Activated gamma-delta T cell treated with Interleukin-2 at 50 U/mL for 16 hours (primary cell): ENCODE data around the gene EMC6.

Experiments used
- DNase-seq: peaks from one replicate; pipeline ENCODE4 v3.0.0-alpha.2; 2020

EMC6 gene

DNA sequence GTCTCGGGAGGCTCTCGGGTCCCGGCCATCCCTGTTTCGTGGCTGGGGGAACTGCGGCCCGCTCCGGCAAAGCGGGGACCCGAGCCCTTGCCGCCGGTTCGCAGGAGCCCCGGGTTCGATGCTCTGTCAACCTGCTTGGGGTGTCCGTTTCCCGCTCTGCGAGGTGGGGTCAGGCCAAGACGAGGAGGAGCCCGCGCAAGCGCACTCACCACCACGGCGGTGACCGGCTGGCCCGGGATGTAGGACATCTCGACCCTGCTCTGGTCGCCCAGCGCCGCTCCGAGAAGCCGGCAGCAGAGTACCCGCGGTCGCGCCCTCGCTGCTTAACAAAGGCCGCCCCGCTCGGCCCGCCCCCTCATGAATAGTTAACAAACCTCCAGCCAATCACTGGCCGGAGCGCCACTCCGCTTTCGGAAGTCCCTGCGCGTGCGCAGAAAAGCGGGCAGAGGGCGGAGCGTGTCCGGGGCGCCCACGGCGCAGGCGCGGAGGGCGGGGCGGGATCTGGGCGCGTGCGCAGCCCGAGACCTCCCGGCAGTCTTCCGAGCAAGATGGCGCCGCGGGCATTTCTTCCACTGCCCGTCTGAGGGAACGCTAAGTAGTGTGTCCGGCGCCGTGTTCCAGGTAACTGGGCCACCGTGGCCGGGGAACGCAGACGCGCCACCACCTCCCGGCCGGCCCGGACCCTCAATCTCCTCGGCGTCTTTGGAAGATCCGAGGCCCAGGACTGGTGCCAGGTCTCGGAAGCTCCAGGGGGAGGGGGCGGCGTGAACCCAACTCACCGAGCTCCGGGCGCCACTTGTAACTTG, at the start of gene EMC6, which contains the start of gene TAX1BP3:
EMC6 (plus strand) TSS at position 534 of the 806 bp plus-strand sequence. CDS start 335 bp downstream, outside the sequence.
TAX1BP3 (minus strand) TSS at position 300 of the 806 bp plus-strand sequence; CDS start at position 248, 52 bp downstream.
- DNase-seq = peak; percentile 99

DNA sequence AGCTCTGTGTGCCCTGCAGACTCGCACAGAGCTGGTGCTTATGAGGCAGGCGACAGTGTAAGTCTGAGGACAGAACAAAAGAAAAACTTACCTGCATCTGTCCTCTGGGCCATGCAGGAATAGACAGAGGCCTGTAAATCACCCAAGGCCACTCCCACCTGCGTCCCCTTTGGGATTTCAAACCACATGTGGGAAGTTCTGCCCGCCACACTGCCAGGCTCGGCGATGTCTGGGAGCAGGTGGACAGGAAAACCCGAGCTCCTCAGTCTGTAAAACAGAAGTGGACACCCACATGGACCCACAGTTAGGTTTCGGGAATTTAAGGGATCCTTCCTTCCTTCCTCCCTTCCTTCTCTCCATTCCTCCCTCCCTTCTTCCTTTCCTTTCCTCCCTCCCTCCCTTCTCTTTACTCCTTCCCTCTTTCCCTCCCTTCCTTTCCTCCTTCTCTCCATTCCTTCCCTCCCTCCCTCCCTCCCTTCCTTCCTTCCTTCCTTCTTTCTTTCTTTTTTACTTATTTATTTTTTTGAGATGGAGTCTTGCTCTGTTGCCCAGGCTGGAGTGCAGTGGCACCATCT, 47.4 kb upstream of the EMC6 start:
- DNase-seq = no peak

DNA sequence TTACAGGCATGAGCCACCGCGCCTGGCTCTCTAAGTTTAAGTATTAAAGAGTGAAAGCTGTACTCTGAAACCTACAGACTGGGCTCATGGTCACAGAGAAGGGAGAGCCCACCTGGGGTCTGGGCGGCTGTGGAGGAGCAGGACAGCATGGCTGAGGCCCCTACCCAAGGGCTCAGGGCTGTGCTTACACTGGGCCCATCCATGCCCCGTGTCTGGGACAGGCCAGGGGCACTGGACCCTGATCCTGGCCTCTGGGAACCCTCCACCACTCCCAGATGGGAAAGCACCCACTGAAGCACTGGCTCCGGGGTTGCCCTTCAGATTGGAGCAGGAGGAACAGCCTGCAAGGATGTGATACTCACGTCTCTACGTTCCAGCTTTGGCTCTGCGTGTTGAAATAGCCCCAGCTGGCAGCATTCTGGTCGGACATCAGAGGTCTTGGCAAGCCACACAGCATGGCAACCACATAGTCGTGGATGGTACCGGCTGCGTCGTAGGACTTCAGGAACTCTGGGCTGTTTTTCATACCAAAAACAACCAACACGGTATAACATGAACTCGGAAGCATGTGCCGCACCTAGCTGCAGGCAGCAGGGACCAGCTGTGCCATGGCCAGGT, 45.5 kb upstream of the EMC6 start:
- DNase-seq = no peak

DNA sequence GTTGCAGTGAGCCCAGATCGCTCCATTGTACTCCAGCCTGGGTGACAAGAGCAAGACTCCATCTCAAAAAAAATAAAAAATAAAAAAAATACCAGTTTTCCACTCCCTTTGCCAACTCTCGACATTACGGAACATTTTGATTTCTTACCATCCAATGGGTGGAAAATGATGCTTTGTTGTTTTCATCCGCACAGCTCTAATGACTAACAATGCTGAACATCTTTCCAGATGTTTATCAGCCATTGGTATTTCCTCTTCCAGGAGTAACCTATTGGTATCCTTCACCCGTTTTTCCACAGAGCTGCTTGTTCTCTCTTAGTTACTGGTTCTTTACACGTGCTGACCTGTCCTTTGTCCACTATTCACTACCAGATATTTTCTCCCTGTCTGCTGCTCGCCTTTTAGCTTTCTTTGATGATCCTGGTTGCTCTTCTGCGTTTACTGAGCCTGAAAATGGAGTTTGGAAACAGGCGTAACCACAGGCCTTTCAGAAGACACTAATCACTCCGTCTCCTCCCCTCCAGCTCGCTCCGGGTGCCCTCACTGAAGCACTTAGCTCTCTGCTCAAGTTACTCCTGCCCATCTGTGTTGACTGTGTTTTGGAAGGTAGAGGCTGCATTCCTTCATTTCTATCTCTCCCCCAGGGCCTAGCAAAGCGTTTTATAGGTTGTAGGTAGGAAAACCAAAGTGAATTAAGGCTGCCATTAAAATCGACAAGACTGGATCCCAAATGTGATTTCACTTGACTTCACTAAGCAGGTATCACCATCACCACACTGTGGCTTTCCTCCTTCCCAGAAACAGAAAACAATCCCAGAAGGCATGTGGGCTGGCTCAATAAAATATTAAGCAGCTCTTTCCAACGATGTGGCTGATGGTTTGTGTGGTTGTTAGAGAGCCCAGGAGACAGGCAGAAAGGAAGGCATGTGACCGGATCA, 41.5 kb upstream of the EMC6 start:
- no peak for DNase-seq

DNA sequence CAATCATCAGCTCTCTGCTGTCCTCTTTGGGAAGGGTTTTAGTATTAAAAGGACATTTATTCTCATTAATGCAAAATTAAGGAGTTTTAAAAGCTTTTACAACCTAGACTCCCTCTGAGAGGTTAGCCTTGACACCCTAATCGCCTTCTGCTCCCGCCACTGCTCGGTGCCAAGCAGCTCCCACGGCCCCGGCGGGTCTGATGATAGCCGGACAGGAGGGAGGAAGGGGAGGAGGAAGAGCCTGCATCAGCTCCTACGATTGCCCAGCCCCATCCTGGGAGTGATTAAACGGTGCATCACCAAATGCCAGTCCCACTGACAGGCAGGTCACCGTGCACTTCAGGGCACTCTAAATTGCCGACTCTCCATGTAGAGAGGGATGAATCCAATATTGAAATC, 40.8 kb upstream of the EMC6 start:
- DNase-seq = no peak

DNA sequence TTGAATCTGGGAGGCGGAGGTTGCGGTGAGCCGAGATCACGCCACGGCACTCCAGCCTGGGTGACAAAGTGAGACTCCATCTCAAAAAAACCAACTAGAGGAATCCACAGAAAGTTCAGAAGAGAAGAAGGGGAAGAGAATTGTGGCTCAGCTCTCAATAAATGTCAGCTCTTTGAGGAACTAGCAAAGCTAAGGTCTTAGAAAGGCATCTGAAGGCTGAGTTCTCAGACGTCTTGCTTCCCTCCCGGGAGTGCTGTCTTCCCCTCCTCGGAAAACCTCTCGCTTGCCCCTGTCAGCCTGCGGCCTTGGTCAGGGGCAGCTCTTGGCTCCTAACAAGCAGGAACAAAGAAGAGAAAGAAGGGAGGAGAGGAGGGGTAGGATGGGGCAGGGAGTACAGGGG, 37.8 kb upstream of the EMC6 start:
- no peak for DNase-seq

DNA sequence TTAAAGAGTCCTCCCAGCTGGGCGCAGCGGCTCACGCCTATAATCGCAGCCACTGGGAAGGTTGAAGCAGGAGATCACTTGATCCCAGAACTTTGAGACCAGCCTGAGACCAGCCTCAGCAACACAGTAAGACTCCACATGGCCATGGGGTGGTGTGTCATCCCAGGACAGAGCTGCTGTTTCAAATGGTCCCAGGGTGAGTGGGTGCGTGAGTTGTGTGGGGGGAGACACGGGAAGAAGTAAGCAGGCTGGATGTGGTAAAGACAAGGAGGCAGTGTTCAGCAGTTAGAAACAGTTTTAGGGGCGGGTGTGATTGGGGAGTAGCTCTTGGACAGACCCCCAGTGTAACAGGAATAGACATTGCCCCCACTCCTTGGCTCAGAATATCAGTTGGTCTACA, 36.3 kb upstream of the EMC6 start:
- no peak for DNase-seq

DNA sequence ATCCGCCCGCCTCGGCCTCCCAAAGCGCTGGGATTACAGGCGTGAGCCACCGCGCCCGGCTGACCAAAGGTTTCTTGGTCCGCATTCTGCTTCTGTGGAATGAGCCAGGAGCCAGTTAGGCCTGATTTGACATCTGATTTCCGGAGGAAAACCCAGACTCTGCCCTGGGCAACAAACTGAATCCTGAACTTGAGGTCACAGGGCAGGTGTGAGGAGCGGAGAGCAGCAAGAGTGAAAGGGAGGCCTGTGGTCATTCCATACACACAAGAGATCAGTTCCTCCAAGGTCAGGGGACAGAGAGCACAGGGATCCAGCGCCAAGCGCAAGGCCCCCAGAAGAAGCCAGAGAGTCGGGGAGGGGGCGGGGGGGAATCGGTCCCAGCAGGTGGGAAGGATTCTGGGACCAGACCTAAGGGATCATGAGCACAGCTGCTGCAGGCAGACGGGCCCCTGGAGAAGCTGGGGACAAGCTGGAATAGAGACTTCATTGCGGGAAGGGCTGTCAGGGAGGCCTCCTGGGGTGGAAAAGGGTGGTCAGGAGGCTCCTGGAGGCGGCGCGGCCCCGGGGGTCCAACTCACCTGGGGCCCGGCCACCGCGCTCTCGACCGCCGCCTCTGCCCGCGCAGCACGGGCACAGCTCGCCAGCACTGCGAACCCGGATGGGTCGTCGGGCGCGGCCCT, 33.0 kb upstream of the EMC6 start:
- DNase-seq = peak; percentile 10

DNA sequence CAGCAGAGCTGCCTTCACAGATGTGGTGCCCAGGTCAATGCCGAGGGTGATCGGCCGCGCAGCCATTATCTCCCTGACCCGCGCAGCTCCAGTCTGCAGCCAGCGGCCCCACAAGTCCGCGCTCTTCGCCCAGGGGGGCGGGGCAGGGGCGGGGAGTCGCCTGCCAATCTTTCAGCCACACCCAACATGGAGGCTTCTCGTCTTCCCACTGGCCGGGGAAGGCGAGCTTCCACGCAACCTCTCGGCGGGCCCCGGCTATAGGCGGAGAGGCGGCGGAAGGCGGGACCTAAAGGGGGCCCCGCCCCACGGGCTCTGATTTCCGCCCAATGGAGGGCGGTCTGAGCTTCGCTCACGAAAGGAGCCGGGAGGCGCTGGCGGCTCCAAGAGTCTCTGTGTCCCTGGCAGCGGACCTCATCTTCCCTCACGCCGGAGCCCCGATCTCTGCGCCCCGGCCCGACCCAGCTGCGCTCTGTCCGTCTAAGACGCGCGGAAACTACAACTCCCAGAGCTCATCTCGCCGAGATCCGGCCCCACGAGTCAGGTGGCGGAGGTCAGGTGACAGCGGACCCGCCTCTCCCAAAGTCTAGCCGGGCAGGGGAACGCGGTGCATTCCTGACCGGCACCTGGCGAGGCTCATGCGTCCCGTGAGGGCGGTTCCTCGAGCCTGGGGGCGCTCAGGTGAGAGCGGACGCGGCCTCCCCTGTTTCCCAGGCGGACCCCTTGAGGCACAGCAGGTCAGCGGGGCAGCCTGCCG, 32.3 kb upstream of the EMC6 start, which contains the start of the genes CTNS and SHPK:
CTNS (plus strand) TSS at position 607 of the 754 bp plus-strand sequence. CDS start 3,447 bp downstream, outside the sequence.
SHPK (minus strand) TSS at position 97 of the 754 bp plus-strand sequence; CDS start at position 66, 31 bp downstream.
- DNase-seq = peak; percentile 95

DNA sequence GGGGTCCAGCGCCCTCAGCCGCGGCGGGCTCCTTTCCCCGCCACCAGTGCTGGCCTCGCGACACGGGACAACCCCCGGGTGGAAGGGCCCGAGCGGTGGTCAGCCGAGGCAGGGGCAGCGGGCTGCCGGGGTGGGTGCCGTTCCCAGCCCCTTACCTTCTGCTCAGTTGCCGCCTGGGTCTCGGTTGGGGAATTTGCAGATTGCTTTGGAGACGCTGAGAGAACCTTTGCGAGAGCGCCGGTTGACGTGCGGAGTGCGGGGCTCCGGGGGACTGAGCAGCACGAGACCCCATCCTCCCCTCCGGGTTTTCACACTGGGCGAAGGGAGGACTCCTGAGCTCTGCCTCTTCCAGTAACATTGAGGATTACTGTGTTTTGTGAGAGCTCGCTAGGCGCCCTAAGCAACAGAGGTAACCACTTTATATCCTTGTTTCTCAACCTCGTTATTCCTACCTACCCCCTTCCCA, 31.7 kb upstream of the EMC6 start:
- no peak for DNase-seq

DNA sequence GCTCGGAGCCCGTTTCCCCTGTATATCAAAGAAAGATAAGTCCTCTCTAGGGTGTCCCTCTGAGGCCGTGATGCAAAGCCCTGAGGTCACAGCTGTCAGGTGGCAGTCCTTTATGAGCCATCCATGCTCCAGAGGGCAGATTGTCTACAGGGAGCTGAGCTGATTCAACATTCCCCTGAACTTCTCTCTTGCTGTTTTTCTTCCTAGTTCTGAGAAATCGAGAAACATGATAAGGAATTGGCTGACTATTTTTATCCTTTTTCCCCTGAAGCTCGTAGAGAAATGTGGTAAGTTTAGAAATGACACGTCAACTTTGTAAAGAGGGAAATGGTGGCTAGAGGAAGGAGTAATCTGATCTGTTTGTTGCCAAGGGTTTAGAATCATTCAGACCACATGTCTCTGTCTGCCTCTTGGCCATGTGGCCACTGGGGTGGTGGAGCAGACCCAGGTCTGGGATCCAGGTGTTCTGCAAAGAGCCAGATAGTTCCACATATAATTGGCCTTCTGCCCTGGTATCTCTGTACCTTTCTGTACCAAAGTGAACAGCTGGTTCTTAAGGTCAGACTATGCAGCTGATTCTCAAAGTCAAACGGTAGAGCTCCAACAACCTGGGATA, 28.5 kb upstream of the EMC6 start:
- DNase-seq = no peak

DNA sequence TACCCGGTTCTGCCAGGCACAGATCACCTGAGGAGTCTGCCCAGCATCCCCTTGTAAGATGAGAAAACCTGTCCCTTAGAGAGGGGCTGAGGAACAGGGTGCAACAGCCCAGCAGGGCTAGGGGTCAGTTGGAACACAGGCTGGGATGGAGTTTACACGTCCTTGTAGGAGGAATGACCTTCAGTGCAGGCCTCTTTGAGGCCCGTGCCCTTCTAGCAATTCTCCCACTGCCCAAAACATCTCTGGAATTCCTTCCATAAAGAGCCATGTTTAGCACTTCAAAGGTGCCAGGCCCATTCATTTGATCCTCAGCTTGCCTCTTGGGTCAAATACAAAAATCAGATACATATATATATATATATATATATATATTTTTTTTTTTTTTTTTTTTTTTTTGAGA, 27.6 kb upstream of the EMC6 start:
- no peak for DNase-seq

DNA sequence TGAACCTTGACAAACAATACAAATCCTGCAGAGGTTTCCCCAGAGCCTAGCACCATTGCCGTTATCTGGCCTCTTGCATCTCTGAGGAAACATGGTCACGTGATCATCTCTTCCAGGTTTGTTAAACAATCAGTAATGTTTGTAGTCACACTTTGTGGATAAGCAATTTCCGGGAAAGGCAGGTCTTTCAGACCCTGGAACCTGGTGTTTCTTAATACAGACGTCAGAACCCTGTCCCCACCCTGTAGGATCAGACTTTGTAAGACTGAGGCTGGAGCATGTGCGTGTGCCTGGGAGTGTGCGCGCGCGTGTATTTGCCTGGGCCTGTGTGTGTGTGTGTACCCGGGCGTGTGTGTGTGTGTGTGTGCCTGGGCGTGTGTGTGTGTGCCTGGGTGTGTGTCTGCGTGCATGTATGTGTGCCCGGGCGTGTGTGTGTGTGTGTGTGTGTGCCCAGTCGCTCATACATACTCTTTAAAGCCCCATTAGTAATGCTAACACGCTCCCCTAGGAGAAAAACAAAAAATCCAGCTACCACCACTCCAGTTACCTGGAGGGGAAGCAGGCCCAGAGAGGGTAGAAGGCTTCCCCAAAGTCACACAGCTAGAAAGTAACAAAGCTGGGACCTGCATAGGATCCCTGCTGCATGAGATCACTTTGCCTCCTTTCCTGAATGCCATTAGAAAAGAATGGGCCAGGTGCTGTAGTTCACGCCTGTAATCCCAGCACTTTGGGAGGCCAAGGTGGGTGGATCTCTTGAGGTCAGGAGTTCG, 26.7 kb upstream of the EMC6 start:
- no peak for DNase-seq

DNA sequence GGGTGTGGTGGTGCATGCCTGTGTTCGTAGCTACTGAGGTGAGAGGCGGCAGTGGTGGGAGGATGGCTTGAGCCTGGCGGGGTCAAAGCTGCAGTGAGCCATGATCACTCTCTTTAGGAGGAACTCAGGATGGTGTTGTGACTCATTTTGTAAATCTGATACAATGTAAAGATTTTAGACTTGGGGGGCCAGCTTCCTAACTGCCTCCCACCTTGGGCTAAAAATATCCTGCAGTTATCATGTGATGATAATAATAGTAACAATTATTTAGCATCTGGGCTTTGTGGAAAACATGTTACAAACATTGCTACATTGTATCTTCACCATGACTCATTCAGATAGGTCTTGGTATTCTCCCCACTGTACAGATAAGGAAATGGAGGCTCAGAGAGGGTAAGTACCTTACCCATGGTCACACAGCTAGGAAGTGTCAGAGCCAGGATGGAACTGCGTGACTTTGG, 24.7 kb upstream of the EMC6 start:
- no peak for DNase-seq

DNA sequence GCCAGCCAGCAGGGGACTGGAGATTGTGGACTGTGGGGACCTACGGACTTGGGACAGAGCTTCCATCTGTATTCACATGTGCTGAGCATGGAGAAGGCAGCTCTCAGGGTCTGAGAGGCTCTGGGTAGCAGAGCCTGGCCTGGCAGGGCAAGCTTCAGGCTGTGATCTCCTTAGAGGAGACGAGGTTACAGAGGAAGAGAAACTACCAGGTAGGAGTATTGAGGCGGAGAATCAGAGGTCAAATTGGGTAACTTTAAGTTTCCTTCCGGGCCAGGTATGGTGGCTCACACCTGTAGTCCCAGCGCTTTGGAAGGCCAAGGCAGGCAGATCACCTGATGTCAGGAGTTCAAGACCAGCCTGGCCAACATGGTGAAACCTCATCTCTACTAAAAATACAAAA, 23.3 kb upstream of the EMC6 start:
- DNase-seq = no peak

DNA sequence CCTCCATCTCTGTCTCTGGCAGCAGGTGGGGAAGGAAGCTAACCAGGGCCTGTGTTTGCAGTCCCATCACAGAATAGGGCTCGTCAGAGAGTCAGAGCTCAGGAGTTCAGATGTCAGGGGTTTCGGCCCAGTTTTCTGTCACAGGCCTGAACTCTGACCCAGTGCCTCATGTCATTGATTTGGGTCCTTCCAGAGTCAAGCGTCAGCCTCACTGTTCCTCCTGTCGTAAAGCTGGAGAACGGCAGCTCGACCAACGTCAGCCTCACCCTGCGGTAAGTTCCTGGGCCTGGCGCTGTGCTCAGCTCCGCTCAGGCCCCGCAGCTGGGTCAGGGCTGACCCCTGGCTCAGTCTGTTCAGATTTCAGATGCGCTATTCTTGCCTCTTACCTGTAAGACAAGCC, 21.4 kb upstream of the EMC6 start:
- no peak for DNase-seq

DNA sequence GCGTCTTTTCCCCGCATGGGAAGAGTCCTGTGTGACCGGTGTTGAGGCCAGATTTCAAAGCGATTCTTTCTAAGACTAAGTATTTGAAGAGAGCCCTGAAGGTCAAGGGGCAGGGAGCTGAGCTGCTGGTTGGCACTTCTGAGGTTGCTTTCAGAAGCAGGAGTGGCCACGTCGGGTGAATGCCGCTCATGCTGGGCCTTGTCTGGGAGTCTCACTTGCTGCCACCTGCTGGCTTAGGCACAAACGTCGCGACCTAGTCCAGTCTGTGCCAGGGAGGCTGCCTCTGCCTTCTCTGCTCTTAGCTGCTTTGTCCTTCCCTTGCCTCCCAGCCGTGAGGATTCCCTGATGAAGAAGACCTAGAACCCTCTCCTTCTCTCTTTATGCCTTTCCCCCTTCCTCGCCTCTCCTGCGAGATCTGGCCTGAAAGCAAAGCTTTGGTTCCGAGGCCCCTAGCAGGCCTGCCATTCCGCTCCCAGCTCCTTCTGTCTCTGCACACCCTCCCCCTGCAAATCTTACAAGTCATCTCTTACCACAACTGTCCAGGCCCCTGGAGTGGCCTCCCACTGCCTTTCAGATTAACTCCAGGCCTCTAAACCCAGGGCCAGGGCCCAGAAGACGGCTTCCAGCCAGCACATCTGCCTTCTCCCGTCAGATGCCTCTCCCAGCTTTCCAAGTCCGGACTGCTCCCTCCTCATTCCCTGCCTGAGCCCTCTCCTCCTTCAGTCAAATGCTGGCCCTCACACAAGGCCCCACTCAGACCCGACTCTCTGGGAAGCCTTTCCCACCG, 20.6 kb upstream of the EMC6 start:
- DNase-seq = no peak

DNA sequence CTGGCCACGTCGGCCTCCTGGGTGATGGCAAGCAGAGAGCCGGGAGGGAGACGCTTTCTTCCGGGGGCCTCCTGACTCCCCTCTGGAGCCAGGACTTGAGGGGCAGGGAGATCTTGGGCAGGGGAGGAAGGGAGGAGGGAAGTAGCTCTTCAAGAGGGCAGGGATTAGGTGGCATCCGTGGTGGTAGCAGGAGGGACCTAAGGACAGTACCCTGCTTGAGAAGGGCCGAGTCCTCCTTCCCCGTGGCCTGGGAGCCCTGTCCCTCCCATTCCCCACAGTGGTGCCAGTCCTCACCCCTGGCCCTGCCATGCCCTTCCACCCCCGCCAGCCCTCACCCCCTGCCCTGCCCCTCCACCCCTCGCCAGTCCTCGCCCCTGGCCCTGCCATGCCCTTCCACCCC, 12.8 kb upstream of the EMC6 start:
- no peak for DNase-seq

DNA sequence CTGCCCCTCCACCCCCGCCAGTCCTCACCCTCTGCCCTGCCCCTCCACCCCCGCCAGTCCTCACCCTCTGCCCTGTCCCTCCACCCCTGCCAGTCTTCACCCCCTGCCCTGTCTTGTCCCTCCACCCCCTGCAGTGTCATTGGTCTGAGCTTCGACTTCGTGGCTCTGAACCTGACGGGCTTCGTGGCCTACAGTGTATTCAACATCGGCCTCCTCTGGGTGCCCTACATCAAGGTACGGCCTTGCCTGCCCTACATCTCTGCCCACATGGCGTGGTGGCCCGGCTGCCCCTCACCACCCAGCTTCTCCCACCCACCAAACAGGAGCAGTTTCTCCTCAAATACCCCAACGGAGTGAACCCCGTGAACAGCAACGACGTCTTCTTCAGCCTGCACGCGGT, 12.3 kb upstream of the EMC6 start:
- no peak for DNase-seq
